ENCODE results near the gene IPPK.

DNA sequence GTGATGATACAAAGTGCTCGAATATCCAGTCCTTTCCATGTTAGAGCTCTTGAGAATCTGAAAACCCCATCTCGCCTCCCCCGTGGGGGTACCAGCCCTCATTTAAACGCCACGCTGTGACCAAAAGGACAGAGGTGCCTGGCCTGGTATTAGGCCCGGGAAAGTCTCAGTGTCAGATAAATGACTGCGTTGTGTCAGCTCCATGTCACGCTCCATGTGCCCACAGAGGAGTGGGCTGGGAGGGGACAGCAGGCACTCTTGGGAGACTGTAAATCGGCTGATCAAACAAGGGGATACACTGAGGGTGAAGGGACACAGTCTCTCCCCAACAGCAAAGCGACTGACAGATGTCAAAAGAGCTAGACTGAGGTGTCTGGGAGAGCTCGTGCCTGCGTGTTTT is 68.5 kb downstream of the IPPK start:
- TF ChIP-seq, protein P1, sequence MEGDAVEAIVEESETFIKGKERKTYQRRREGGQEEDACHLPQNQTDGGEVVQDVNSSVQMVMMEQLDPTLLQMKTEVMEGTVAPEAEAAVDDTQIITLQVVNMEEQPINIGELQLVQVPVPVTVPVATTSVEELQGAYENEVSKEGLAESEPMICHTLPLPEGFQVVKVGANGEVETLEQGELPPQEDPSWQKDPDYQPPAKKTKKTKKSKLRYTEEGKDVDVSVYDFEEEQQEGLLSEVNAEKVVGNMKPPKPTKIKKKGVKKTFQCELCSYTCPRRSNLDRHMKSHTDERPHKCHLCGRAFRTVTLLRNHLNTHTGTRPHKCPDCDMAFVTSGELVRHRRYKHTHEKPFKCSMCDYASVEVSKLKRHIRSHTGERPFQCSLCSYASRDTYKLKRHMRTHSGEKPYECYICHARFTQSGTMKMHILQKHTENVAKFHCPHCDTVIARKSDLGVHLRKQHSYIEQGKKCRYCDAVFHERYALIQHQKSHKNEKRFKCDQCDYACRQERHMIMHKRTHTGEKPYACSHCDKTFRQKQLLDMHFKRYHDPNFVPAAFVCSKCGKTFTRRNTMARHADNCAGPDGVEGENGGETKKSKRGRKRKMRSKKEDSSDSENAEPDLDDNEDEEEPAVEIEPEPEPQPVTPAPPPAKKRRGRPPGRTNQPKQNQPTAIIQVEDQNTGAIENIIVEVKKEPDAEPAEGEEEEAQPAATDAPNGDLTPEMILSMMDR (IDR thresholded peaks at IDR 0.05; ENCODE audit: borderline replicate concordance, extremely low read depth, low read length, poor library complexity, severe bottlenecking) = no peak
- TF ChIP-seq EZH2 (IDR thresholded peaks at IDR 0.05; ENCODE audit: borderline replicate concordance, low read depth, low read length, severe bottlenecking) = no peak
